ENCODE results near the gene GASK1A.

GASK1A gene

DNA sequence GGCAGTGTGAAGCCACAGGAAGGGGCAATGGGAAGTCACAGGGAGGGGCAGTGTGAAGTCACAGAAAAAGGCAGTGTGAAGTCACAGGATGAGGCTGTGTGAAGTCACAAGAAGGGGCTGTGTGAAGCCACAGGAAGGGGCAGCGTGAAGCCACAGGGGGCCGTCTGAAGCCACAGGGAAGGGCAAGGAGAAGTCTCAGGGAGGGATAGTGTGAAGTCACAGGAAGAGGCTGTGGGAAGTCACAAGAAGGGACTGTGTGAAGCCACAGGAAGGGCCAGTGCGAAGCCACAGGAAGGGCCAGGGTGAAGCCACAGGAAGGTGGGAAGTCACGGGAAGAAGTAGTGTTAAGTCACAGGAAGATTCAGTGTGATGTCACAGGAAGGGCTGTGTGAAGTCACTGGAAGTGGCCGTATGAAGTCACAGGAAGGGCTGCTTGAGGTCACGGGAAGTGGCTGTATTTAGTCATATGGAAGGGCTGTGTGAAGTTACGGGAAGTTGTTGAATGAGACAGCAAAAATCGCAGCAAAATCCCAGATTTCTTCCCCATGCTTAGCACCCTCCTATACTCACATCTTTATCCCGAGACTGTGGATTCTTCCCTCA lies 38.6 kb downstream of the GASK1A start:
- Mint-ChIP-seq H3K4me1 (no peaks in the 10 kb centered on the region), H3K27ac (no peak overlapping the region)
- no peak for DNase-seq

GRCh38 chr3:43018246-43018645 lies 39.1 kb downstream of the GASK1A start:
- TF ChIP-seq, protein P1, sequence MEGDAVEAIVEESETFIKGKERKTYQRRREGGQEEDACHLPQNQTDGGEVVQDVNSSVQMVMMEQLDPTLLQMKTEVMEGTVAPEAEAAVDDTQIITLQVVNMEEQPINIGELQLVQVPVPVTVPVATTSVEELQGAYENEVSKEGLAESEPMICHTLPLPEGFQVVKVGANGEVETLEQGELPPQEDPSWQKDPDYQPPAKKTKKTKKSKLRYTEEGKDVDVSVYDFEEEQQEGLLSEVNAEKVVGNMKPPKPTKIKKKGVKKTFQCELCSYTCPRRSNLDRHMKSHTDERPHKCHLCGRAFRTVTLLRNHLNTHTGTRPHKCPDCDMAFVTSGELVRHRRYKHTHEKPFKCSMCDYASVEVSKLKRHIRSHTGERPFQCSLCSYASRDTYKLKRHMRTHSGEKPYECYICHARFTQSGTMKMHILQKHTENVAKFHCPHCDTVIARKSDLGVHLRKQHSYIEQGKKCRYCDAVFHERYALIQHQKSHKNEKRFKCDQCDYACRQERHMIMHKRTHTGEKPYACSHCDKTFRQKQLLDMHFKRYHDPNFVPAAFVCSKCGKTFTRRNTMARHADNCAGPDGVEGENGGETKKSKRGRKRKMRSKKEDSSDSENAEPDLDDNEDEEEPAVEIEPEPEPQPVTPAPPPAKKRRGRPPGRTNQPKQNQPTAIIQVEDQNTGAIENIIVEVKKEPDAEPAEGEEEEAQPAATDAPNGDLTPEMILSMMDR (IDR thresholded peaks at IDR 0.05), result no peak
- Mint-ChIP-seq H3K9me3 (no peaks in the 10 kb centered on the region), H3K4me1 (no peaks in the 10 kb centered on the region), H3K36me3 (ENCODE audit: low read depth) (no peaks in the 10 kb centered on the region), H3K4me3 (no peak overlapping the region), H3K27me3 (ENCODE audit: low read depth, poor library complexity) (peaks cover 6% of the 10 kb centered on the region), H3K27ac (no peak overlapping the region)
- no peak for DNase-seq

More for the DNA sequence above, 38.6 kb downstream of the GASK1A start:
- Mint-ChIP-seq H3K27me3 (ENCODE audit: low read depth, poor library complexity) (peaks cover 6% of the 10 kb centered on the region), H3K4me3 (no peak overlapping the region), H3K36me3 (ENCODE audit: low read depth) (no peaks in the 10 kb centered on the region), H3K9me3 (no peaks in the 10 kb centered on the region)
- TF ChIP-seq, protein P1 (IDR thresholded peaks at IDR 0.05), result no peak

DNA sequence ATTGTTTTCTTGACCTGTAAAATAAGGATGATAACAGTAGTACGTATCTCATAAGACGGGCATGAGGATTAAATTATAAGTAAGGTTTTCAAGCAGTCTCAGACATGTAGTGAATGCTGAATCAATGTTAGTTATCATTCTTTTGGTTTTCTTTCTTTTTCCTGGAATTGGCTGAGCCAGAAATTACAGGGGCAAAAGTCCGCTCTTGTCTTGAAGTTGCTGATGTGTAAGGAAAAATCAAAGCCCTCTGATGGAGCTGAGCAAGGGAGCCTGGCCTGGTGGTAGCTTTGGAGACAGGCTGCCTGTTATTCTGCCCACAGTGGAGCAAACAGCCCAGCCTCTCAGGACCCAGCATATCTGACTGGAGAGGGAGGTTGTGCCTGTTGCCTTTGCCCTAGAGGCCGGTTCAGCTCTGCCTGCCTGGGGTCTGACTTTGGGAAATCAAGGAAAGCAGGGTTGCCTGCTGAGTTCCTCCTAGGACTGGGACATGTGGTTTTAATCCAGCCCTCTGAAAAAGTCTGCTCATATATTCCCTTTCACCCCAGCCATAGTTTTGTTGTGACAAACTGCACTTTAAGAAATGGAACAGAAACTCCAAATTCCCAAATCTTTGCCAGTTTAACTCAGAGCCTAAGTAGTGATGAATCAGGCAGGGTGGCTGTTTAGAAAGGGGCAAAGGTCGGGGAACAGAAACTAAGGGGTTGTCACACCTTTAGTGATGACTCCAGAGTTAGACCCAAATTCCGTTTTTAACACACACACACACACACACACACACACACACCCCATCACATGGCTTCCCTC lies 40.1 kb downstream of the GASK1A start:
- DNase-seq, result no peak
- TF ChIP-seq, protein P1 (IDR thresholded peaks at IDR 0.05), result no peak
- H3K36me3 Mint-ChIP-seq (ENCODE audit: low read depth), result no peaks in the 10 kb centered on the region
- no peaks in the 10 kb centered on the region for H3K9me3 Mint-ChIP-seq
- H3K4me1 Mint-ChIP-seq, result no peaks in the 10 kb centered on the region
- H3K27me3 Mint-ChIP-seq (ENCODE audit: low read depth, poor library complexity), result peaks cover 6% of the 10 kb centered on the region
- H3K27ac Mint-ChIP-seq, result no peak overlapping the region
- no peak overlapping the region for H3K4me3 Mint-ChIP-seq

DNA sequence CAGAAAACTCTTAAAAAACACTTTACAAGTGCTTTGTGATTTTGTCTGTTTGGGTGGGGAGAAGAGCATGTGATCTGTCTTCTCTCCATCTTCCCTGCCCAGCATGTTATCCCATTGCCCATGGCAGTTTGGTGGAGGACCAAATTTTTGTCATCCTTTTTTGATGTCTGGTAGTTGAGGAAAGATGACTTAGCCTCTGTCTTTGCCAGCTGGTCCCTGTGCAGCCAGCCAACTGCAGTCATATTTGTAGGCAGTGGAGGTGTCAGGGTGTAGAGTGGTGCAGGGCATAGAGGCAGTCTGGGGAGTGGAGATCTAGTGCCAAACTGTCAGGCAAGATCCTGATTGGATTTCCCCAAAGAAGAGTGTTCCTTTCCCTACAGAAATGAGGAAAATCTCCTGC lies 40.7 kb downstream of the GASK1A start:
- no peaks in the 10 kb centered on the region for H3K36me3 Mint-ChIP-seq (ENCODE audit: low read depth)
- H3K9me3 Mint-ChIP-seq, result no peaks in the 10 kb centered on the region
- no peak overlapping the region for H3K4me3 Mint-ChIP-seq

GRCh38 chr3:43021186-43021585 lies 42.1 kb downstream of the GASK1A start:
- Mint-ChIP-seq H3K4me1 (no peaks in the 10 kb centered on the region), H3K4me3 (no peak overlapping the region), H3K27me3 (ENCODE audit: low read depth, poor library complexity) (peaks cover 8% of the 10 kb centered on the region), H3K27ac (no peak overlapping the region), H3K9me3 (no peaks in the 10 kb centered on the region), H3K36me3 (ENCODE audit: low read depth) (no peaks in the 10 kb centered on the region)
- TF ChIP-seq, protein P1 (IDR thresholded peaks at IDR 0.05), result no peak
- DNase-seq, result no peak

More for the DNA sequence above, 40.7 kb downstream of the GASK1A start:
- Mint-ChIP-seq H3K27ac (no peak overlapping the region), H3K27me3 (ENCODE audit: low read depth, poor library complexity) (peaks cover 6% of the 10 kb centered on the region), H3K4me1 (no peaks in the 10 kb centered on the region)
- DNase-seq, result no peak
- TF ChIP-seq, protein P1 (IDR thresholded peaks at IDR 0.05), result no peak

All from nephron progenitor cell (in vitro differentiated cells).